ENCODE measurements around the gene PTTG1IP2.

PTTG1IP2 gene

GRCh38 chr7:90474284-90475210, 5.1 kb downstream of the PTTG1IP2 start:
- in situ Hi-C loops (cut with MboI; ENCODE audit: low sequenced_read_pairs): no loop called here

GRCh38 chr7:90483251-90483650, 13.8 kb downstream of the PTTG1IP2 start:
- in situ Hi-C loops (cut with MboI; ENCODE audit: low sequenced_read_pairs): no loop called here

- in situ Hi-C loops (cut with MboI; ENCODE audit: low sequenced_read_pairs): no loop called here
These were observed 15.3 kb downstream of the PTTG1IP2 start for GRCh38 chr7:90484706-90485105.

- in situ Hi-C loops (cut with MboI; ENCODE audit: low sequenced_read_pairs): no loop called here
These were observed 16.4 kb downstream of the PTTG1IP2 start for GRCh38 chr7:90485734-90486316.

GRCh38 chr7:90487808-90488207, 18.4 kb downstream of the PTTG1IP2 start:
- in situ Hi-C loops (cut with MboI; ENCODE audit: low sequenced_read_pairs): no loop called here

DNA sequence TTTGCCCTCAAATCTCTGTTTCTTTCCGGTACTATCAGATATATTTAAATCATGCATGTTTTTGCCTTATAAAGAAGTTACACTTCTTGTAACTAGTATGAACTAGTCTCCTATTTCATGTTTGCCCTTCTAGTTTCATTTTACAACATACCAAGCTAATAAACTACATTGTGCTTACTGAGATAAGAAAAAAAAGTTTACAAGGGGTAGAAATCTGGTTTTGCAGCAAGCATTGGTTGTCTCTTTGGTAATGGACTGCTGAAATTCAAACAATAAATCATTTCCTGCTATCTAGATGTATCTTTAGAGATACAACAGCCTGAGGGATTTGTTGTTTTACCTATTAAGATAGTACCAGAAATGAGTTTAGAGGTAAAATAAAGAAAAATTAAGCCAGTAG, 18.8 kb downstream of the PTTG1IP2 start:
- in situ Hi-C loops (cut with MboI; ENCODE audit: low sequenced_read_pairs): no loop called here

- in situ Hi-C loops (cut with MboI; ENCODE audit: low sequenced_read_pairs): no loop called here
These were observed 22.8 kb downstream of the PTTG1IP2 start for GRCh38 chr7:90492250-90492649.

DNA sequence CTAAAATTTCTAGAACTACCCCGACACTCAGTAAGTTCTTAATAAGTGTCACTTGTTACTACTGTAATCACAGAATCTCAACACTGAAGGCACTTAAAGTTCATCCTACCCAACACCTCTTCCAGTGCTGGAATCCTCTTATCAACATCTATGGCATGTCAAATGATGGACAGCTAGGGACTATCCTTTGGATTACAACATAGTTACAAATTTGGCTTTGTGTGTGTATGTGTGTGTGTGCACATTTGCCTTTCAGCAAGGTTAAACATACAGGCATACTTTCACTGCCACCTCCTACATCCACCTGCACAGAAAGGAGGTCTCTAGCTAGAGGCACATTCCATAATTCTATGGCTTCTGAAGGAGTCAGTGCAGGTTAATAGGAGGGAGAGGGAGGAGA, 25.8 kb downstream of the PTTG1IP2 start:
- in situ Hi-C loops (cut with MboI; ENCODE audit: low sequenced_read_pairs): no loop called here

DNA sequence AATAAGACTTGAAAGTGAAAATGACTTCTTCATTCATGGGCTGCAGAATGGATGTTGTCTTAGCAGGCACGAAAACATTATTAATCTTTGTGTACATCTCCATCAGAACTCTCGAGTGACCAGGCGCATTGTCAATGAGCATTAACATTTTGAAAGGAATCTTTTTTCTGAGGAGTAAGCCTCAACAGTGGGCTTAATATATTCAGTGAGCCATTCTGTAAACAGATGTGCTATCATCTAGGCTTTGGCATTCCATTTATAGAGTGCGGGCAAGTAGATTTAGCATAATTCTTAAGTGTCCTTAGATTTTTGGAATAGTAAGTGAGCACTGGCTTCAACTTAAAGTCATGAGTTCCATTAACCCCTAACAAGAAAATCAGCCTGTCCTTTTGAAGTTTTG, 33.1 kb downstream of the PTTG1IP2 start:
- in situ Hi-C loops (cut with MboI; ENCODE audit: low sequenced_read_pairs): no loop called here

DNA sequence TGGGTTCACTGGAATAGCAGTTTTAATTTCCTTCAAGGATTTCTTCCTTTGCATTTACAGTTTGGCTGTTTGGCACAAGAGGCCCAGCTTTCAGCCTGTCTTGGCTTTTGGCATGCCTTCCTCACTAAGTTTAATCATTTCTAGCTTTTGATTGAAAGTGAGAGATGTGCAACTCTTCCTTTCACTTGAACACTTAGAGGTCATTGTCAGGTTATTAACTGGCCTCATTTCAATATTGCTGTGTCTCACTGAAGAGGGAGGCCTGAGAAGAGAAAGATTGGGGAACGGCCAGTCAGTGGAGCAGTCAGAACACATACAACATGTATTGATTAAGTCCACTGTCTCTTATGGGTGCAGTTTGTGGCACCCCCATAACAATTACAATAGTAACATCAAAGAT, 33.9 kb downstream of the PTTG1IP2 start:
- in situ Hi-C loops (cut with MboI; ENCODE audit: low sequenced_read_pairs): no loop called here

GRCh38 chr7:90507692-90508091, 38.3 kb downstream of the PTTG1IP2 start:
- in situ Hi-C loops (cut with MboI; ENCODE audit: low sequenced_read_pairs): no loop called here

DNA sequence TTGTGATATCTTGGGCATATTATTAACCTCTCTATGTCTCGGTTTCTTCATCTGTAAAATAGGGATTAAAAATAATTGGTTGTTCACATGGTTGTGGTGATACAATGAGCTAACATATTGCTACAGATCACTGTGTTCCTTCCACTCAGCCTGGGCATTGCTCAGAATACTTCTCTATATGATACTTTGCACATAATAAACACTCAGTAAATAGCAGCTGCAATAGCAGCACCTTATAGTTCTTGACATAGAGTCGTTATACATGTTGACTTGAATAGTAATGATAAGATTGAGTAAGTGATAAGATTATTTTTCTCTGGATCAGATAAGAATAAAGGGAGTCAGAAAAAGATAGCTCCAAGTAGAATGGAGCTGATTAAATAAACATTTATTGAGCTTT, 42.3 kb downstream of the PTTG1IP2 start:
- in situ Hi-C loops (cut with MboI; ENCODE audit: low sequenced_read_pairs): no loop called here

GRCh38 chr7:90512821-90513254, 43.4 kb downstream of the PTTG1IP2 start:
- in situ Hi-C loops (cut with MboI; ENCODE audit: low sequenced_read_pairs): no loop called here

GRCh38 chr7:90516257-90516656, 46.8 kb downstream of the PTTG1IP2 start:
- in situ Hi-C loops (cut with MboI; ENCODE audit: low sequenced_read_pairs): no loop called here

DNA sequence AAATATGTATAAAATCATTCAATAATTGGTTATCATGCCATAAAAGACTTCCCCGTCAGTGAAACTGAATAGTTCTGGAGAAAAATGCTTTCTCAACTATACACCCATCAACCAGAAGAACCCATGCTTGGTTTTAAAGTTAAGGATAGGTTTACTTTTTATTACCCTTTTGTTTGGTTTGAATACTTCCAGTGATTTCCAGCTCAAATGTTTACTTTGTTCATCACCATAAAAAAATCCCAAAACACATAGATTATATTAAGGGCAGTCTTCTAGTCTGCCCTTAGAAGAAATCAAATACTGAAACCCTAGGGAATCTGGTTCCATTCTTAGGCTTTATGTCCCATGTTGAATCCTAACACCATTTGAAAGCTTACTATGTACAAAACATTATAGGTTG, 49.2 kb downstream of the PTTG1IP2 start:
- in situ Hi-C loops (cut with MboI; ENCODE audit: low sequenced_read_pairs): no loop called here

DNA sequence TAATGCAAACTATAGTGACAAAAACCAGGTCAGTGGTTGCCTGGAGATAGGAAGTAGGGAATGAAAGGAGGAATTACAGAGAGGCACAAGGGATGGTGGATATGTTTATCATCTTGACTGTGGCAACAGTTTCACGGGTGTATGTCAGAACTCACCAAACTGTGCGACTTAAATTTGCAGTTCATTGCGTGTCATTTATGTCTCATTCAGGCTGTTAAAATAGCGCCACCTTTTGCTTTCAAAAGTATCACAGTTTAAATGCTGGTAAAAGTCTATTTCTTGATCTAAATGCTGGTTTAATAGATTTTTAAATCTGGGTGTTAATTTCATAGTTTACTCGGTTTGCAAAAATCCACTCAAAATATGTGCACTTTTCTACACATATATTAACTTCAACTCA, 51.0 kb downstream of the PTTG1IP2 start:
- in situ Hi-C loops (cut with MboI; ENCODE audit: low sequenced_read_pairs): no loop called here

DNA sequence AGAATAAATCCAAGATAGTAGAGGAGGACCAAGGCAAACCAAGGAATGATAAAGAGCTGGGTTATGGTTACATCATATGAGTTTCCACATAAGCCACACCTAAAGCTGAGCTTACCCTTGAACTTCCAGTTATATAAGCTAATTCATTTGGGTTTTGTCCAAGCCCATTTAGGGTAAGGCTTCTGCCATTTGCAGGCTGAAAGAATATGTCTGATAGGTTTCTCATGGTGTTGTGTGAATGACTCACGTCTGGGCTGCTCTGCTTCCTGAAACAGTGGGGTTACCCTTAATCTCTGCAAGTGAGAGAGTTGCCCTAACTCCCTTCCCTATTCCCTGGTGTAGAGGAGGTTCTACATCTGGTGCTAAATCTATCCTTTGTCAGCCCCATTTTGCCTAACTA, 60.8 kb downstream of the PTTG1IP2 start:
- in situ Hi-C loops (cut with MboI; ENCODE audit: low sequenced_read_pairs): no loop called here

DNA sequence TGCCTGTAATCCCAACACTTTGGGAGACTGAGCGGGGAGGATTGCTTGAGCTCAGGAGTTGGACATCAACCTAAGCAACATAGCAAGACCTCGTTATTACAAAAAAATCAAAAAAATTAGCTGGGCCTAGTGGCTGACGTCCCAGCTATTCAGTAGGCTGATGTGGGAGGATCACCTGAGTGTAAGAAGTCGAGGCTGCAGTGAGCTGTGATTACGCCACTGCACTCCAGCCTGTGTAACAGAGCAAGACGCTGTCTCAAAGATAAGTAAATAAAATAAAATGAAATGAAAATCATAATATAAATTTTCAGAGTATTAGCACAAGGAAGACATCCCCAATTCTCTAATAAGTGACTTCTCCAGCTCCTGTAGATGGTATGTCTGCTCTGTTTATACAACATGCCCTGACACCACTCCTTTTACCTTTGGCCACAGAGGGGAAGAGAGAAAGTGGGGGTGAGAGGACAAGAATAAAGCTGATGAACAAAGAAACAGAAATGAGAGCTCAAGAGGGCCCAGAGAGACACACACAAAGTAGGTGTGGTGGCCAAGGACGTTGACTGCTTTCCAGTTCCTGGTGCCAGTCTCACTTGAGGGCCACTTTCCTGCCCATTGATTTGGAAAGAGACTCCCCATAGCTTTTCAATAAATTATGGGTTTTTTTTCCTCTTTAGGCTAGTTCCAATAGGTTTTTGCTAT, 62.9 kb downstream of the PTTG1IP2 start:
- in situ Hi-C loops (cut with MboI; ENCODE audit: low sequenced_read_pairs): no loop called here

DNA sequence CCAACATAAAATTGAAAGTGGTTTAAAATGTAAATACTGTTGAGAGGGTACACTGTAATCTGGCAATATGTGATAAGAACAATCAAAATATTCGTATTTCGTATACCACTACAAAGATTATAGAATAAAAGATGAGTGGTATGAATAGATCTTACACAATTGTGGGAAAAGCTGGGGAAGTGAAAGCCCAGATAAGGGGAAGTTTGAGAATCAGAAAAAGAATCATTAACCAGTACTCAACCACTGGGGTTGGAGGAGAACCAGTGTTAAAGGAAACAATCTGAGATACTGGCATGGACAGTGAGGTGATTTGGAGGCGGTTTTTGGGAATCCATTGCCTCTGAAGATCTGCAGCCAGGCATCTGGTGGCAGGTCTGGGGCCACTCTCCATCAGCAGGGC, 67.0 kb downstream of the PTTG1IP2 start:
- in situ Hi-C loops (cut with MboI; ENCODE audit: low sequenced_read_pairs): no loop called here

DNA sequence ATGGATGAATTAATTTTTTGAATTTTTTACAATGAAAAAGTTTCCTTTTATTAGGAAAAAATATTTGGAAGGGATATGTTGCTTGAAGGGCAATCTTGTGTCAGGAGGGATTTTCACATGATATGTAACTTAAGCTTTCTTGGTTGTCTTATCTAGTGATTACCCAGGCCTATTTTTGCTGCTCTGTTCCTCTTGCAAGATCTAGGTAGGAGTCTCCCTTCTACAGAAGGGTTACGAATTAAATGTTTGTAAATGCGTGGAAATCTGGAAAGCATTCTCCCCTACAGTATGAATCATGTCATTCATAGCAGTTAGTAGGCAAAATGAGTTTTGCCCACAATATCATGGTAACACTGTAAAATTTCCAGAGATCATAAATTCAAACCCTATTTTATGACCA, 69.0 kb downstream of the PTTG1IP2 start:
- in situ Hi-C loops (cut with MboI; ENCODE audit: low sequenced_read_pairs): no loop called here

GRCh38 chr7:90540406-90540805, 71.0 kb downstream of the PTTG1IP2 start:
- in situ Hi-C loops (cut with MboI; ENCODE audit: low sequenced_read_pairs): no loop called here

DNA sequence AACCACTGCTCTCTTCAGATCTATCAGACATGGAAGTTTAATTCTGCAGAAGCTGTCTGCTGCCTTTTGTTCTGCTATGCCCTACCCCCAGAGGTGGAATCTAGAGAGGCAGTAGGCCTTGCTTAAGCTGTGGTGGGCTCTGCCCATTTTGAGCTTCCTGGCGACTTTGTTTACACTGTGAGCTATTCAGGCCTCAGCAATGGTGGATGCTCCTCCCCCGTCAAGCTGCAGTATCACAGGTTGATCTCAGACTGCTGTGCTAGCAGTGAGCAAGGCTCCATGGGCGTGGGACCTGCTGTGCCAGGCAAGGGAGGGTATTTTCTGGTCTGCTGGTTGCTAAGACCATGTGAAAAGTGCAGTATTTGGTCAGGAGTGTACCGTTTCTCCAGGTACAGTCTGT, 81.6 kb downstream of the PTTG1IP2 start:
- in situ Hi-C loops (cut with MboI; ENCODE audit: low sequenced_read_pairs): no loop called here
